GM19023 (cell line): ENCODE measurements around the gene AP1G1.
"Not testable (repeated sequence)": the region's sequence is repeated elsewhere in the genome, so short reads cannot be mapped to it uniquely, and the experiment has no call there.

ENCODE experiments used
- ATAC-seq: cut with Tn5 transposase; IDR thresholded peaks from one replicate; pipeline ENCODE4 v1.9.1; 2021; ENCODE audit warnings: mild to moderate bottlenecking, moderate library complexity; ENCODE audit not compliant: unreplicated experiment

The AP1G1 gene

DNA sequence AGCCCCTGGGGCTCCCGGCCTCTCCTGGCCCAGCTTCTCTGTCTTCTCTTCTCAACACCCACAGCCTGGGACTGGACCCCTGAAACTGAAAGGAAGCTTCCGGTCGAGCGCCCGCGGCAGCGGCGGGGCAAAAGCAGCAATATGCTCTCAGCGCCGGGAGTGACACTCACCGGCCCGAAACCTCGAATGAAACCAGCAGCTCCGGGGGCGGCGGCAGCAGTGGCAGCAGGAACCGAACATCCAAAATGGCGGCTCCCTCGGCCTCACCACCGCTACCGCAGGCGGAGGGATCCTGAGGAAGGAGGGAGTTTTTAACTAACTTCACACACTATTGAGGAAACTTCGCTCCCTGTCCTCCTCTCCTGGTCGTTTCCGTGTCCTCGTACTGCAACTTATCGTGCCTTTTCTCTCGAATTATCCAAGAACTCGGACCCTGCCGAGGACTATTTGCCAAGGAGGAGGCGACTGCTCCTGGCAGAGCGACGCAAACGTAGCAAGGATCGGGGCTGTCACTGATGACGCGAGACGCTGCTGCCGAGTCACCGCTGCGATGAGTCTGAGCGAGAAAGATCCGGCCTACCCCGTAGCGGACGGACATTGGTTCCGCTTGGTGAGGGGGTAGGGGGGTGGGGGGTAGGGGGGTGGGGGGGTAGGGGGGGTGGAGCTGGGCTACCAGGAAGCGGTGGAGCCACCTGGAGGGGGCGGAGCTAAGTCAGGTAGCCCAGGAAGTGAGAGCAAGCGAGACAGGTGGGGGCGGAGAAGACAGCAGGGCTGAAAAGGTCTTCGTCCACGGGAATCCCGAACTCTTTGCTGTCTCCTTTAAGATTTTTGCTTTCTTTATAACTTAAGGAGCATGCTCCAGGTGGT, at the start of gene AP1G1:
AP1G1 (minus strand) TSS at position 242 of the 867 bp plus-strand sequence. CDS start 19,355 bp downstream, outside the sequence.
- ATAC-seq = peak; percentile 74

DNA sequence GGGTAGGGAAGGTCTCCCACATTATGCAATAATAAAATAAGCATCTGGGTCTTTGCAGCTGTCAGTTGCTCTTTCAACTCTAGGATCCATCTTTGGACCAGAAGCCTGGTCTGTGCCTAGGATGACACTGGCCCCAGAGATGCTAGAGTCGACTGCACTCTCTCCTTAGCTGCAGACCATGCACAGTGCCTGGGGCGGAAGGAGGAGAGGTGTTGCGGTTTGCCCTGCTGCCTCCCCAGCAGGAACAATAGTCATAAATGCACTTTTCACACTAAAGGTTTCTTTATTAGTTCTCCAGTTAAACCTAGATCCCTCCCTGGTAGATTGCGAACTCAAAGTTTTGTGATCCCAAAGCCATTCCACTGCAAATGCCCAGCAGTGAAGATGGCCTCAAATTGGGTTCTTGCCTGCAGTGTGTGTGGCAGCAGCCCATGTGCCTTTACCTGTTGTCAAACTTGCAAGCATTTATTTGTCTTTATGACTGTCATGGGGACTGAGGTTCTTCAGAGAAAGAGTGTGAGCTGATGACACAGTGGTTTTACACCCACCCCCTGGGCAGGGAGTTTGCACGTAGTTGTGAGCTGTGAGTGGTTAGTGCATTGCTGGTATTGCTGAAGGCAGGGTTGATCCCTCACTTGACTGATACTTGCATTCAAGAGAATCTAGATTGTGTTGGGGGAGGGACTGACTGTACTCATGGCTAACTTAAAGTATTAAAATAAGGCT, 47.5 kb upstream of the AP1G1 start:
- ATAC-seq = no peak

- no peak for ATAC-seq
Observed at GRCh38 chr16:71854369-71854948, 45.8 kb upstream of the AP1G1 start.

DNA sequence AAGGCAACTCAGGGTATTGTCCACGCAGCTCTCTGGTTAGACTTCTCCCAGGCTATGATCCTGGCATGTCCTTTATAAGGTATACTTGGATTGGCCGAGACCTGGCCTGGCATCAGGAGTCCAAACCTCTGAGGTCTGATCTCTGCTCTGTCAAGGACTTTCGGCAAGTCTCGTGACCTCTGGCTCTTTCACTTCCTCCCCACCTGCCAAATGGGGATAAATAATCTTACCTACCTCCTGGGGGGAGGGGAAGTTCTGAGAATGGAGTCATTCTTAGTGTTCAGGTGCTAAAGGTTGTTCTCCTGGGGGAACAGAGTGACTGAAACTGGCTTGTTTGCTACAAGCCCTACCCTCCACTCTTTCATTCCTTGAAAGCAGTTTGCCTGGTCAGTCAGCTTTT, 44.8 kb upstream of the AP1G1 start:
- ATAC-seq = peak; percentile 78

- no peak for ATAC-seq
Observed at GRCh38 chr16:71852561-71852960, 43.9 kb upstream of the AP1G1 start.

- no peak for ATAC-seq
Observed at GRCh38 chr16:71852158-71852557, 43.5 kb upstream of the AP1G1 start.

DNA sequence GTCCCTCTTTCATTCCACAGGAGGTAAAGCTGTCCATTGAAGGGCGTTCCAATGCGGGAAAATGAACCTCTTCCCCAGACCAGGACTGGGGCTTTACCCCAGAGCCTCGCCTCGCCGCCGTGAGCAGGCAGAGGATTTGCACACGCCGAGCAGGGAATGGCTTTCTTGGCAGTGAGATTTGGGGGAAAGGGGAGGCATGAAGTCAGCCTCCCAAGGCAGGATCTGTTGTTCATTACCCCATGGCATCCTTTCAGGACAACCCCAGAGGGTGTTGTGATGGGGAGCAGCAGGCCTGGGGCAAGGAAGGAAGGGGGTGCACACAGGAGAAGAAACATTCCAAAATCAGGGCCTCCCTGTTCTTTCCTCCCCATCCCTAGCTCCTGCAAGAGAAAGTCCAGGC, 43.1 kb upstream of the AP1G1 start:
- ATAC-seq = no peak

DNA sequence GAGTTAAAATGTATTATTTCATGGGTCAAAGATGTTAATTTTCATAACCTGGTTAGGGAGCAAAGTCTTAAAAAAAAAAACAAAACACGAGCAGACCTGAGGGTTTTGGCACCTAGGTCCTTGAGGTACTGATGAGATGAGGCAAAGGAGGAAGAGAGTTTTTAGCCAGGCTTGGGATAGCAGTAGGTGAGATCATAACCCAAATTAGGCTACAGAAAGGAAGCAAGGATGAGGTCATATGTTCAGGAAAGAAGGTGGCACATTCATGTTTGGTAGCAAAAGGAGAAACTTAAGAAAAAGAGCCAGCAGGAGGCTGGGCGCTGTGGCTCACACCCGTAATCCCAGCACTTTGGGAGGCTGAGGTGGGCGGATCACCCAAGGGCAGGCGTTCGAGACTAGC, 40.0 kb upstream of the AP1G1 start:
- ATAC-seq = no peak

- ATAC-seq = no peak
Observed at GRCh38 chr16:71847096-71847495, 38.5 kb upstream of the AP1G1 start.

GRCh38 chr16:71846431-71846830, 37.8 kb upstream of the AP1G1 start:
- peak; percentile 1 for ATAC-seq

GRCh38 chr16:71845639-71846430, 37.2 kb upstream of the AP1G1 start, which contains the start of gene ATXN1L:
ATXN1L (plus strand) TSS chr16:71845976; CDS start chr16:71849741, 3,765 bp downstream.
- ATAC-seq = peak; percentile 72

DNA sequence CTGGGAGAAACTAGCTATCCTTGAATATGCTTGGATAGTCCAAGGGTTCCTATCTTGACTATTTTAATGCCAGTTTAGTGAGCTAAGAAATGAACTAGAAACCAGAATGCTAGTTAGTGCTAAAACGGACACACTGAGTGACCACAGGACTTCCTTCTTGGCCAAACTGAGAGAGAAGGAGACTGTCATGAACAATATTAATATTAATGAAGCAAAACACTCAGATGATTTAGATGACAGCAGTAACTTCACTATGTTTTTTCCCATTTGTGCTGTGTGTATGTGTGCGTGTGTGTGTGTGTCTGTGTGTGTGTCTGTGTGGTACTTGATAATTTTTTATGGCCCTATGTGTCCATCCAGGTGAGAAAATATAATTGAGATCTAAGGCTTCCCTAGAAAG, 34.9 kb upstream of the AP1G1 start:
- no peak for ATAC-seq

DNA sequence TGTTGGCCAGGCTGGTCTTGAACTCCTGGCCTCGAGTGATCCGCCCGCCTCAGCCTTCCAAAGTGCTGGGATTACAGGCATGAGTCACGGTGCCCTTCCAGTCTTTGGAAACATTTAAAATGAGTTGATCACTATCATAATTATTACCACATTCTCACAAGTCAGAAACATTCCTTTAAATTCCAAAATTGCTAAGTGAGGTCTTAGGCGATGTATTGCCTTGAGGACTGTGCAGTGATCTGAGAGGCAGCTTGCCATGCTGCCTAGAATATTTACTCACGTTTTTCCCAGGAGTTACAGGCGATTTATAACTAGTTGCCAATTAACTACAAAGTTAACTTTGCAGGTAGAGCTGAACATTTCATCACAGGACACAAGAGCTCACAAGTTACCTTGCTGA, 31.4 kb upstream of the AP1G1 start:
- ATAC-seq = no peak

GRCh38 chr16:71837150-71837549, 28.5 kb upstream of the AP1G1 start:
- no peak for ATAC-seq

GRCh38 chr16:71834291-71834690, 25.7 kb upstream of the AP1G1 start:
- no peak for ATAC-seq

DNA sequence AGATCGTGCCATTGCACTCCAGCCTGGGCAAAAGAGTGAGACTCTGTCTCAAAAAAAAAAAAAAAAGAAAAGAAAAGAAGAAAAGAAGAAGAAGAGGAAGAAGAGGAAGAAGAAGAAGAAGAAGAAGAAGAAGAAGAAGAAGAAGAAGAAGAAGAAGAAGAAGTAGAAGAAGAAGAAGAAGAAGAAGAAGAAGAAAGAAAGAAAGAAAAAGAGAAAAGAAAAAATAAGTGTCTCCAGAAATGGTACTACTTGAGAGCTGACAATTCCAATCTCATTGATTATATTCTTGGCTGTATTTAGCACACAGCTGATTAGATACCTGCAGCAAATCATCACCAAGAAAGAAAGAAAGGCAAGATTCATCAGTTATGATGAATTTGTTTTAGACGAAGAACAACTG, 23.5 kb upstream of the AP1G1 start:
- not testable (repeated sequence) for ATAC-seq

GRCh38 chr16:71831698-71832097, 23.1 kb upstream of the AP1G1 start:
- not testable (repeated sequence) for ATAC-seq

- no peak for ATAC-seq
Observed at GRCh38 chr16:71830359-71830758, 21.7 kb upstream of the AP1G1 start.

DNA sequence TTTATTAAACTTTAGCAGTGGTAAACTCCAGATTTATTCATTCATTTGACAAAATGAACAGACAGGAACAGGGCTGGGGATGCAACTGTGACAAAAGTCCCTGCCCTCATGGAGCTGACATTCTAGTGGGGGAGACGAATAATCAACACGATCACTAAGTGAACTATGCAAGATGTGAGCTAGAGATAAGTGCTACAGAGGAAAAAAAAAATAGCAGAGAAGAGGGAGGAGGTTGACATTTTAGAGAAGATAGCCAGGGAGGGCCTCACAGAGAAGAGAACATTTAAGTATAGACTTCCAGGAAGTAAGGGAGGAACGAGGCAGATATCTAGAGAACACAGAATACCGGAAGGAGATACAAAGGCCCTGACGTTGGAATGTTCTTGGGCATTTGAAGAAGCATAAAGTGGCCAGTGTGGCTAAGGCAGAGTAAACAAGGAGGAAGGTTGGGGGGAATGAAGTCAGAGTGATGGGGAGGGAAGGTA, 17.9 kb upstream of the AP1G1 start:
- no peak for ATAC-seq

- ATAC-seq = peak; percentile 2
Observed at GRCh38 chr16:71817155-71817500, 8.5 kb upstream of the AP1G1 start.
